Measurements from ENCODE around the gene PEBP1.
"Not testable (repeated sequence)": the region's sequence is repeated elsewhere in the genome, so short reads cannot be mapped to it uniquely, and the experiment has no call there.

The PEBP1 gene

GRCh38 chr12:118135788-118136558, at the start of gene PEBP1:
PEBP1 (plus strand) TSS chr12:118136124; CDS start chr12:118136210, 86 bp downstream.
- peak; percentile 96 for DNase-seq

- DNase-seq, result no peak
Observed at GRCh38 chr12:118089782-118090181, 46.1 kb upstream of the PEBP1 start.

GRCh38 chr12:118094039-118094438, 41.9 kb upstream of the PEBP1 start:
- DNase-seq, result no peak

- no peak for DNase-seq
Observed at GRCh38 chr12:118098401-118098800, 37.5 kb upstream of the PEBP1 start.

GRCh38 chr12:118098911-118099671, 36.8 kb upstream of the PEBP1 start:
- no peak for DNase-seq

- no peak for DNase-seq
Observed at GRCh38 chr12:118101051-118101450, 34.9 kb upstream of the PEBP1 start.

- no peak for DNase-seq
Observed at GRCh38 chr12:118102070-118102469, 33.9 kb upstream of the PEBP1 start.

GRCh38 chr12:118102609-118103008, 33.3 kb upstream of the PEBP1 start:
- DNase-seq, result no peak

- peak; percentile 12 for DNase-seq
Observed at GRCh38 chr12:118103201-118103600, 32.7 kb upstream of the PEBP1 start.

- DNase-seq, result peak; percentile 19
Observed at GRCh38 chr12:118103601-118104382, 32.1 kb upstream of the PEBP1 start, which contains the start of gene VSIG10. VSIG10 (minus strand) TSS chr12:118104011; CDS start chr12:118103671, 340 bp downstream.

- DNase-seq, result no peak
Observed at GRCh38 chr12:118107011-118107410, 28.9 kb upstream of the PEBP1 start.

GRCh38 chr12:118107694-118108093, 28.2 kb upstream of the PEBP1 start:
- no peak for DNase-seq

GRCh38 chr12:118109088-118109487, 26.8 kb upstream of the PEBP1 start:
- DNase-seq, result no peak

- no peak for DNase-seq
Observed at GRCh38 chr12:118119449-118119879, 16.5 kb upstream of the PEBP1 start.

GRCh38 chr12:118120579-118121363, 15.2 kb upstream of the PEBP1 start:
- peak; percentile 72 for DNase-seq

- no peak for DNase-seq
Observed at GRCh38 chr12:118122264-118122663, 13.7 kb upstream of the PEBP1 start.

- no peak for DNase-seq
Observed at GRCh38 chr12:118124333-118124874, 11.5 kb upstream of the PEBP1 start.

- no peak for DNase-seq
Observed at GRCh38 chr12:118125743-118126118, 10.2 kb upstream of the PEBP1 start.

- no peak for DNase-seq
Observed at GRCh38 chr12:118126119-118126757, 9.7 kb upstream of the PEBP1 start.

- DNase-seq, result no peak
Observed at GRCh38 chr12:118127867-118128266, 8.1 kb upstream of the PEBP1 start.

GRCh38 chr12:118129436-118129835, 6.5 kb upstream of the PEBP1 start:
- not testable (repeated sequence) for DNase-seq

Measured in activated CD4-positive, alpha-beta T cell treated with anti-CD3 and anti-CD28 coated beads for 48 hours (primary cell).